Panc1 (cell line): ENCODE data around the gene ARID4A. TPM values are rescaled to one million over a fixed set of nuclear protein-coding genes. Genes with fewer than 3 reads are reported as not detected.

ENCODE experiments used
- ATAC-seq: fragments of 200-7000 bp; cut with Tn5 transposase; 2 replicates; pipeline ENCODE4 v1.9.1; 2020; ENCODE audit warnings: mild to moderate bottlenecking, moderate library complexity
- BruUV-seq: library from RNA; stranded (reverse); fragments of 400-500 nt; replicated peaks from 2 replicates; lab custom pipeline; 2021; lab: Mats Ljungman, UMichigan
- CTCF ChIA-PET: fragments of 300-600 bp; sonication (Branson Sonifier 250); formaldehyde crosslinking; loops from one replicate; lab custom pipeline; 2022; ENCODE audit warnings: antibody characterized with exemption; lab: Charles Lee
- POLR2A ChIA-PET: fragments of 300-600 bp; sonication (Branson Sonifier 250); formaldehyde crosslinking; loops from one replicate; lab custom pipeline; 2022; ENCODE audit warnings: antibody characterized with exemption; lab: Charles Lee
- DNase-seq: peaks from one replicate; pipeline ENCODE4 v3.0.0-alpha.2; 2010; ENCODE audit warnings: low read depth, low spot score
- H3K27ac ChIP-seq: 2 replicates; pipeline ENCODE4 v1.5.1; 2011; ENCODE audit warnings: mild to moderate bottlenecking, low read length, inconsistent platforms
- H3K27me3 ChIP-seq: fragments of 200-500 bp; sonication (Bioruptor generic); 2 replicates; pipeline ENCODE4 v1.6.0; 2014; ENCODE audit warnings: low read length, inconsistent platforms; ENCODE audit not compliant: control insufficient read depth, insufficient read depth
- H3K36me3 ChIP-seq: fragments of 200-500 bp; sonication (Bioruptor generic); 2 replicates; pipeline ENCODE4 v1.5.1; 2014; ENCODE audit warnings: inconsistent platforms, mild to moderate bottlenecking, low read length, moderate library complexity; ENCODE audit not compliant: control insufficient read depth, insufficient read depth
- H3K4me1 ChIP-seq: 2 replicates; pipeline ENCODE4 v1.5.1; 2011; ENCODE audit warnings: inconsistent platforms, mild to moderate bottlenecking, low read length, moderate library complexity; ENCODE audit not compliant: control insufficient read depth, insufficient read depth
- H3K4me3 ChIP-seq, 2 experiments: 2 replicates each; pipeline ENCODE4 v1.5.1; 2011 to 2012; ENCODE audit warnings: low read depth in 2 of 2, low read length in 2 of 2, mild to moderate bottlenecking in 2 of 2, inconsistent platforms in 1 of 2, moderate library complexity in 1 of 2
- H3K9me3 ChIP-seq: fragments of 200-500 bp; sonication (Bioruptor generic); 2 replicates; pipeline ENCODE4 v1.5.1; 2014; ENCODE audit warnings: low read depth, mild to moderate bottlenecking, inconsistent platforms, low read length, moderate library complexity; ENCODE audit not compliant: control insufficient read depth, insufficient read depth
- CTCF ChIP-seq: fragments of 450-650 bp; IDR thresholded peaks from 2 replicates; pipeline ENCODE4 v1.5.1; 2017; ENCODE audit warnings: mild to moderate bottlenecking
- POLR2AphosphoS5 ChIP-seq: IDR thresholded peaks from 2 replicates; pipeline ENCODE4 v1.6.1; 2012; ENCODE audit warnings: mild to moderate bottlenecking, low read depth, low read length, moderate library complexity
- REST ChIP-seq, 2 experiments: IDR thresholded peaks; 2 replicates each; pipeline ENCODE4 v1.6.1; 2011 to 2012; ENCODE audit warnings: low read depth in 2 of 2, control low read depth in 1 of 2, low read length in 1 of 2, mild to moderate bottlenecking in 1 of 2, moderate library complexity in 1 of 2; ENCODE audit not compliant: insufficient read depth in 1 of 2
- SIN3A ChIP-seq: IDR thresholded peaks from 2 replicates; pipeline ENCODE4 v1.6.1; 2012; ENCODE audit warnings: low read depth, mild to moderate bottlenecking, low read length, moderate library complexity, borderline replicate concordance; ENCODE audit not compliant: insufficient read depth
- TCF7L2 ChIP-seq: IDR thresholded peaks from 2 replicates; pipeline ENCODE4 v1.6.1; 2011; ENCODE audit warnings: mild to moderate bottlenecking, low read depth, low read length, inconsistent platforms
- in situ Hi-C: cut with HindIII; loops from 2 replicates; pipeline ENCODE4 v1.10.0; 2016; ENCODE audit warnings: low sequenced_read_pairs, low pct_unique_long_range_greater_than_20kb
- intact Hi-C: fragments of 100-400 bp; cut with micrococcal nuclease; formaldehyde crosslinking; loops from one replicate; pipeline ENCODE4 v1.10.0; 2022; ENCODE audit not compliant: unreplicated experiment
- total RNA-seq: library from RNA; stranded (reverse); gene quantifications from one replicate; pipeline ENCODE4 v1.2.1, GENCODE V29; 2021; ENCODE audit not compliant: unreplicated experiment

Gene ARID4A
- total RNA-seq, 1 experiment from 2014 or later = 11.4 TPM

DNA sequence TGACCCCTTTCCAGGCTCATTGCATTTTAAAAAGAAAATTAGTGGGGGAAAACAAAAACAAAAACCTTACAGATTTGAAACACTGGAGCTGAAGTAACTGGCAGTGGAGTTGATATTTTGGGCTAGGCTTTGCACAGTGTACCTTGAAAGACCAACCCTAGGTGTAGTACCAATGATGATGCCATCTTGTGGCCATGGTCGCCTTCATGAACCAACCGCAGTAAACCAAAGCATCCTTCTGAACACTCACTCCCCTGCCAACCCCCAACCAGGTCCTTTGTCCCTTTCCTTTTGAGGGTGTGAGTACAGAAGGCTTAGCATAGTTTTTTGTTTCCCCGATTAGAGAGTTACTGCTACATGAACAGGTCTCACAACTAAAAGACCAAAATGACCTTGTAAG is 103.2 kb downstream of the ARID4A start:
- intact Hi-C loops (no loop called here), in situ Hi-C loops (no loop called here)
- no peak; the same call in 1 of the 2 replicates for ATAC-seq
- BruUV-seq = no TSS peak
- Histone ChIP-seq H3K27me3 (no peaks in the 10 kb centered on the region), H3K9me3 (no peaks in the 10 kb centered on the region), H3K4me1 (no peaks in the 10 kb centered on the region), H3K36me3 (no peaks in the 10 kb centered on the region), H3K4me3 (no peak overlapping the region), H3K27ac (no peak overlapping the region)
- DNase-seq = no peak
- TF ChIP-seq CTCF = peak; percentile 35
- no peak for TF ChIP-seq TCF7L2
- ChIA-PET CTCF (no interaction called here), POLR2A (no interaction called here)

GRCh38 chr14:58408681-58409215 is 110.4 kb downstream of the ARID4A start:
- in situ Hi-C loops = no loop called here

More at GRCh38 chr14:58408681-58409215, 110.4 kb downstream of the ARID4A start:
- Histone ChIP-seq H3K4me1 (no peaks in the 10 kb centered on the region), H3K9me3 (no peaks in the 10 kb centered on the region), H3K27me3 (no peaks in the 10 kb centered on the region), H3K27ac (no peak overlapping the region), H3K36me3 (peaks cover 11% of the 10 kb centered on the region), H3K4me3 (no peak overlapping the region)
- DNase-seq (no peak), ATAC-seq (no peak)
- CTCF ChIA-PET = no interaction called here
- no TSS peak for BruUV-seq
- TF ChIP-seq REST (IDR thresholded peaks at IDR 0.05; ENCODE audit: insufficient read depth in 1 of 2, low read depth in 2 of 2, low read length in 1 of 2) (no peak), SIN3A (no peak), TCF7L2 (no peak), POLR2AphosphoS5 (no peak), CTCF (no peak)
- POLR2A ChIA-PET = no interaction called here
- intact Hi-C loops = no loop called here
